ENCODE measurements around the gene PRR15L. TPM values are rescaled to one million over a fixed set of nuclear protein-coding genes. Genes with fewer than 3 reads are reported as not detected.
A peak's percentile ranks its signal among the peaks of the same experiment; 100 is the strongest.
"Not testable (repeated sequence)": the region's sequence is repeated elsewhere in the genome, so short reads cannot be mapped to it uniquely, and the experiment has no call there.

PRR15L gene
- polyA plus RNA-seq, 12 donors = 0.12 to 36.5 (median 0.64) TPM; not detected in 5

GRCh38 chr17:47935961-47936360, 21.7 kb downstream of the PRR15L start:
- no peak for DNase-seq

GRCh38 chr17:47935468-47935867, 22.2 kb downstream of the PRR15L start:
- DNase-seq = not testable (repeated sequence)

GRCh38 chr17:47934856-47935255, 22.8 kb downstream of the PRR15L start:
- no peak for DNase-seq

- DNase-seq = no peak
These were observed 25.8 kb downstream of the PRR15L start for GRCh38 chr17:47931848-47932247.

GRCh38 chr17:47929218-47930000, 28.3 kb downstream of the PRR15L start:
- peak; percentile 64 for DNase-seq

GRCh38 chr17:47928415-47928814, 29.3 kb downstream of the PRR15L start:
- no peak for DNase-seq

- no peak for DNase-seq
These were observed 29.8 kb downstream of the PRR15L start for GRCh38 chr17:47927821-47928400.

- DNase-seq = no peak
These were observed 32.0 kb downstream of the PRR15L start for GRCh38 chr17:47925678-47925988.

GRCh38 chr17:47924785-47925677, 32.7 kb downstream of the PRR15L start:
- no peak for DNase-seq

- not testable (repeated sequence) for DNase-seq
These were observed 37.8 kb downstream of the PRR15L start for GRCh38 chr17:47919889-47920288.

- DNase-seq = no peak
These were observed 38.7 kb downstream of the PRR15L start for GRCh38 chr17:47918991-47919390.

- no peak for DNase-seq
These were observed 39.7 kb downstream of the PRR15L start for GRCh38 chr17:47918006-47918405.

- DNase-seq = no peak
These were observed 40.1 kb downstream of the PRR15L start for GRCh38 chr17:47917581-47917980.

- no peak for DNase-seq
These were observed 41.0 kb downstream of the PRR15L start for GRCh38 chr17:47916489-47917208.

- peak; percentile 59 for DNase-seq
These were observed 41.8 kb downstream of the PRR15L start for GRCh38 chr17:47915776-47916398.

GRCh38 chr17:47914306-47914948, 43.3 kb downstream of the PRR15L start:
- no peak for DNase-seq

GRCh38 chr17:47913050-47913449, 44.6 kb downstream of the PRR15L start:
- no peak for DNase-seq

GRCh38 chr17:47907932-47908562, 49.6 kb downstream of the PRR15L start:
- DNase-seq = no peak

GRCh38 chr17:47906443-47906842, 51.2 kb downstream of the PRR15L start:
- no peak for DNase-seq

- DNase-seq = peak; percentile 83
These were observed 52.4 kb downstream of the PRR15L start for GRCh38 chr17:47905221-47905733.

Measured in muscle of arm (tissue), 12 donors.